Measurements from ENCODE around the gene COPS4.

DNA sequence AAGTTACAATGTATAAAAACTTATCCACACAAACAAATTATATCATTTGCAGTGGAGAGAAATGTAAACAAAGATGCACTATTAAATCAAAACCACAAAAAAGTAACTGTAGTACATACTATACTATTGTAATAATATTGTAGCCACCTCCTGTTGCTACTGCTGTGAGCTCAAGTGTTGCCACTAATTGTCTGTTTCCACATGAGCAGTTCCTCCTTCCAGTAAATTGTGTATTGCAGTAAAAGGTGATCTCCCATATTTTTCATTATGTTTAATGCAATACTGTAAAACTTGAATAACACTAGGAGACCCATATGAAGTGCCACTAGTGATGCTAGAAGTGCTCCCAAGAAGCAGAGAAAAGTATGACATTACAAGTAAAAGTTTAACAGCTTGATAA is 36.1 kb upstream of the COPS4 start:
- TF ChIP-seq, protein P1, sequence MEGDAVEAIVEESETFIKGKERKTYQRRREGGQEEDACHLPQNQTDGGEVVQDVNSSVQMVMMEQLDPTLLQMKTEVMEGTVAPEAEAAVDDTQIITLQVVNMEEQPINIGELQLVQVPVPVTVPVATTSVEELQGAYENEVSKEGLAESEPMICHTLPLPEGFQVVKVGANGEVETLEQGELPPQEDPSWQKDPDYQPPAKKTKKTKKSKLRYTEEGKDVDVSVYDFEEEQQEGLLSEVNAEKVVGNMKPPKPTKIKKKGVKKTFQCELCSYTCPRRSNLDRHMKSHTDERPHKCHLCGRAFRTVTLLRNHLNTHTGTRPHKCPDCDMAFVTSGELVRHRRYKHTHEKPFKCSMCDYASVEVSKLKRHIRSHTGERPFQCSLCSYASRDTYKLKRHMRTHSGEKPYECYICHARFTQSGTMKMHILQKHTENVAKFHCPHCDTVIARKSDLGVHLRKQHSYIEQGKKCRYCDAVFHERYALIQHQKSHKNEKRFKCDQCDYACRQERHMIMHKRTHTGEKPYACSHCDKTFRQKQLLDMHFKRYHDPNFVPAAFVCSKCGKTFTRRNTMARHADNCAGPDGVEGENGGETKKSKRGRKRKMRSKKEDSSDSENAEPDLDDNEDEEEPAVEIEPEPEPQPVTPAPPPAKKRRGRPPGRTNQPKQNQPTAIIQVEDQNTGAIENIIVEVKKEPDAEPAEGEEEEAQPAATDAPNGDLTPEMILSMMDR (IDR thresholded peaks at IDR 0.05 in 2 of 3, conservative IDR thresholded peaks at IDR 0.05 in 1 of 3; ENCODE audit: control insufficient read depth in 2 of 3, extremely low read depth in 1 of 3, insufficient read depth in 1 of 3, low read depth in 3 of 3, low read length in 3 of 3): no peak
- no peak for TF ChIP-seq POLR2AphosphoS5 (IDR thresholded peaks at IDR 0.05; ENCODE audit: low read length)
- TF ChIP-seq RFX5 (IDR thresholded peaks at IDR 0.05; ENCODE audit: low read depth, low read length): no peak
- TF ChIP-seq ZBED1 (IDR thresholded peaks at IDR 0.05; ENCODE audit: borderline replicate concordance): no peak
- no peak for TF ChIP-seq TBL1XR1 (IDR thresholded peaks at IDR 0.05; ENCODE audit: low read depth, low read length)
- TF ChIP-seq MYC (IDR thresholded peaks at IDR 0.05; ENCODE audit: insufficient read depth, insufficient read length, insufficient replicate concordance, low read length, severe bottlenecking): no peak
- TF ChIP-seq EP300 (IDR thresholded peaks at IDR 0.05; ENCODE audit: borderline replicate concordance in 1 of 2, control insufficient read depth in 1 of 2, low read depth in 2 of 2, low read length in 2 of 2): no peak
- TF ChIP-seq POLR2A (IDR thresholded peaks at IDR 0.05; ENCODE audit: low read depth, low read length): no peak

Data from GM12878 (cell line).